SJSA1 (cell line): ENCODE measurements around the gene ZNF521. TPM values are rescaled to one million over a fixed set of nuclear protein-coding genes. Genes with fewer than 3 reads are reported as not detected.

Experiments used
- DNase-seq, 2 experiments: peaks; one replicate each; pipeline ENCODE4 v3.0.0-alpha.2; 2015 to 2020; ENCODE audit warnings: low spot score in 2 of 2, low read depth in 1 of 2
- H3K27ac ChIP-seq: fragments of 250-450 bp; sonication (Bioruptor Pico); 2 replicates; pipeline ENCODE4 v1.5.1; 2020; ENCODE audit warnings: mild to moderate bottlenecking, moderate library complexity
- H3K27me3 ChIP-seq: fragments of 250-450 bp; sonication (Bioruptor Pico); replicated peaks from 2 replicates; pipeline ENCODE4 v1.5.1; 2020; ENCODE audit warnings: mild to moderate bottlenecking, moderate library complexity
- H3K36me3 ChIP-seq: fragments of 250-450 bp; sonication (Bioruptor Pico); 2 replicates; pipeline ENCODE4 v1.5.1; 2020; ENCODE audit warnings: mild to moderate bottlenecking
- H3K4me1 ChIP-seq: fragments of 250-450 bp; sonication (Bioruptor Pico); replicated peaks from 2 replicates; pipeline ENCODE4 v1.6.1; 2021; ENCODE audit warnings: mild to moderate bottlenecking
- H3K4me3 ChIP-seq: fragments of 250-450 bp; sonication (Bioruptor Pico); 2 replicates; pipeline ENCODE4 v1.5.1; 2020; ENCODE audit warnings: mild to moderate bottlenecking
- H3K9me3 ChIP-seq: fragments of 250-450 bp; sonication (Bioruptor Pico); replicated peaks from 2 replicates; pipeline ENCODE4 v1.5.1; 2020; ENCODE audit warnings: mild to moderate bottlenecking
- total RNA-seq: library from RNA; depleted of rRNA; stranded (reverse); fragments of >200 nt; shearing (Covaris generic); gene quantifications from 2 replicates; pipeline ENCODE4 v1.2.3, GENCODE V29; 2014

The ZNF521 gene
- total RNA-seq, 1 experiment from 2014 or later, result 0.34 TPM

- DNase-seq, result no peak
- no peaks in the 10 kb centered on the region for H3K27me3 ChIP-seq
- no peaks in the 10 kb centered on the region for H3K4me1 ChIP-seq
- H3K9me3 ChIP-seq, result no peaks in the 10 kb centered on the region
- no peak overlapping the region for H3K27ac ChIP-seq
- H3K36me3 ChIP-seq, result no peaks in the 10 kb centered on the region
- no peak overlapping the region for H3K4me3 ChIP-seq
Observed at GRCh38 chr18:25136416-25137196, 215.4 kb downstream of the ZNF521 start.

DNA sequence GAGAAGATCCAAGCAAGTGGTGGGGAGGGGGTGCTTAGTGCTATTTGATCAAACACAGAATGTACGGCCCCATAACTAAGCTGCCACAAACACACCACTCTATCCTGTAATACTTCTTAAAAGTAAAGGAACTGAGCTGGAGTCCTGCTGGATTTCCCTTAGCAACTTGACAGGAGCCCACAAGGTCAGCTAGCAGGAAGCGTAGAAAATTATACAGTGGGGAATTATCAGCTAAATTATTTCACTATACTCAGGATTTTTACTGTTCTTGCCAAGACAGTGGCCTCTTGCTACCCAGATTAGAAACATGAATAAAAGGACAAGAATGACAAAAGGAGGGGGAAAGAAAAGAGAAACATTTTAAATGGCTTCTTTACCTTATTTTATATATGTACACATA is 217.1 kb downstream of the ZNF521 start:
- H3K27me3 ChIP-seq, result no peaks in the 10 kb centered on the region
- H3K4me3 ChIP-seq, result no peak overlapping the region
- no peaks in the 10 kb centered on the region for H3K9me3 ChIP-seq
- no peak overlapping the region for H3K27ac ChIP-seq
- no peaks in the 10 kb centered on the region for H3K4me1 ChIP-seq
- no peak for DNase-seq
- no peaks in the 10 kb centered on the region for H3K36me3 ChIP-seq

DNA sequence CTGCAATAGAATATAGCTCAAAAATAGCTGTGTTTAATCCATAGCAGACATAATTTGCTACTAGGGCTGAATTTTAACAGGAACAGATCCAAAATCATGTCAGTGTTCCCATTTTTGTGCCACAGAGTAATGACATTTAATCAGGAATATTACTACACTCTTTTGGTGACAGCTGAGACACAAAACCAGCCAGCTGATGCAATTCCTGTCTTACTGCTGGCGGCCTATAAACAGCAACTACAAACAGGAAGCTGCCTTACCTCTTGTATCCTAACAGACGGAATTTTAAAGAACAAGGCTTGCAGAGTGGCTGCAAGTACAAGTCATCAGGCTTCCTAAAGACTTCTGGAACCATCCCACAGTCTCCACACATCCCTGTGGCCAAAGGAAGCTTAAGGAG is 218.1 kb downstream of the ZNF521 start:
- H3K4me1 ChIP-seq, result no peaks in the 10 kb centered on the region
- DNase-seq, result no peak
- no peak overlapping the region for H3K4me3 ChIP-seq
- no peaks in the 10 kb centered on the region for H3K27me3 ChIP-seq
- no peaks in the 10 kb centered on the region for H3K9me3 ChIP-seq
- H3K27ac ChIP-seq, result no peak overlapping the region
- no peaks in the 10 kb centered on the region for H3K36me3 ChIP-seq

- Histone ChIP-seq H3K4me1 (no peaks in the 10 kb centered on the region), H3K27me3 (no peaks in the 10 kb centered on the region), H3K27ac (no peak overlapping the region), H3K36me3 (no peaks in the 10 kb centered on the region), H3K9me3 (no peaks in the 10 kb centered on the region), H3K4me3 (no peak overlapping the region)
- DNase-seq, result no peak
Observed at GRCh38 chr18:25132786-25133496, 219.0 kb downstream of the ZNF521 start.

GRCh38 chr18:25126751-25127150 is 225.2 kb downstream of the ZNF521 start:
- no peaks in the 10 kb centered on the region for H3K9me3 ChIP-seq
- H3K4me1 ChIP-seq, result no peaks in the 10 kb centered on the region
- H3K36me3 ChIP-seq, result no peaks in the 10 kb centered on the region
- H3K27ac ChIP-seq, result no peak overlapping the region
- H3K4me3 ChIP-seq, result no peak overlapping the region
- H3K27me3 ChIP-seq, result no peaks in the 10 kb centered on the region
- no peak for DNase-seq

- H3K27ac ChIP-seq, result no peak overlapping the region
- no peaks in the 10 kb centered on the region for H3K36me3 ChIP-seq
- H3K27me3 ChIP-seq, result no peaks in the 10 kb centered on the region
- H3K4me1 ChIP-seq, result no peaks in the 10 kb centered on the region
- H3K4me3 ChIP-seq, result no peak overlapping the region
- H3K9me3 ChIP-seq, result no peaks in the 10 kb centered on the region
- no peak for DNase-seq
Observed at GRCh38 chr18:25125680-25126079, 226.3 kb downstream of the ZNF521 start.

- Histone ChIP-seq H3K4me1 (no peaks in the 10 kb centered on the region), H3K9me3 (no peaks in the 10 kb centered on the region), H3K27me3 (no peaks in the 10 kb centered on the region), H3K27ac (no peak overlapping the region), H3K36me3 (no peaks in the 10 kb centered on the region), H3K4me3 (no peak overlapping the region)
- no peak for DNase-seq
Observed at GRCh38 chr18:25123438-25124232, 228.3 kb downstream of the ZNF521 start.

- Histone ChIP-seq H3K4me3 (no peak overlapping the region), H3K9me3 (no peaks in the 10 kb centered on the region), H3K4me1 (no peaks in the 10 kb centered on the region), H3K27ac (no peak overlapping the region), H3K36me3 (no peaks in the 10 kb centered on the region), H3K27me3 (no peaks in the 10 kb centered on the region)
- no peak for DNase-seq
Observed at GRCh38 chr18:25121442-25121841, 230.5 kb downstream of the ZNF521 start.

DNA sequence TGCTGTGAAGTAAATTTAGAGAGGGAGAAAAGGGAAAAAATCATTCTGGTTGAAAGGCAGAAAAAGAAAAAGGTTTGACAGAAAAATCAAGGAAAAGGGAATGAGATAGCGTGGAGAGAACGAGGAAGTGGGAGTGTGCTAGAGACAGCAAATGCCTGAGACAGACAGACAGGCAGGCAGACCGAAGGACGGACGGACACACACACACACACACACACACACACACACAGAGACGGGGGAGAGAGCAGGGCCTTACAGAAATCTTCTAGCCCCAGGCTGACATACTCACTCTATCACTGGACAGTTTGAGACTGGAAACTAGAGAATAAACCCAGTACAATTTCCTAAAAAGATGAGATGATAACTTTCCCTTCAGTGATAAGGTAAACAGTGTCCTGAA is 238.4 kb downstream of the ZNF521 start:
- no peak overlapping the region for H3K27ac ChIP-seq
- H3K27me3 ChIP-seq, result no peaks in the 10 kb centered on the region
- DNase-seq, result no peak
- H3K36me3 ChIP-seq, result no peaks in the 10 kb centered on the region
- no peaks in the 10 kb centered on the region for H3K9me3 ChIP-seq
- no peak overlapping the region for H3K4me3 ChIP-seq
- H3K4me1 ChIP-seq, result no peaks in the 10 kb centered on the region

- H3K4me3 ChIP-seq, result no peak overlapping the region
- no peaks in the 10 kb centered on the region for H3K36me3 ChIP-seq
- no peak for DNase-seq
- no peaks in the 10 kb centered on the region for H3K27me3 ChIP-seq
- H3K9me3 ChIP-seq, result no peaks in the 10 kb centered on the region
- no peak overlapping the region for H3K27ac ChIP-seq
- H3K4me1 ChIP-seq, result no peaks in the 10 kb centered on the region
Observed at GRCh38 chr18:25112821-25113434, 239.0 kb downstream of the ZNF521 start.

DNA sequence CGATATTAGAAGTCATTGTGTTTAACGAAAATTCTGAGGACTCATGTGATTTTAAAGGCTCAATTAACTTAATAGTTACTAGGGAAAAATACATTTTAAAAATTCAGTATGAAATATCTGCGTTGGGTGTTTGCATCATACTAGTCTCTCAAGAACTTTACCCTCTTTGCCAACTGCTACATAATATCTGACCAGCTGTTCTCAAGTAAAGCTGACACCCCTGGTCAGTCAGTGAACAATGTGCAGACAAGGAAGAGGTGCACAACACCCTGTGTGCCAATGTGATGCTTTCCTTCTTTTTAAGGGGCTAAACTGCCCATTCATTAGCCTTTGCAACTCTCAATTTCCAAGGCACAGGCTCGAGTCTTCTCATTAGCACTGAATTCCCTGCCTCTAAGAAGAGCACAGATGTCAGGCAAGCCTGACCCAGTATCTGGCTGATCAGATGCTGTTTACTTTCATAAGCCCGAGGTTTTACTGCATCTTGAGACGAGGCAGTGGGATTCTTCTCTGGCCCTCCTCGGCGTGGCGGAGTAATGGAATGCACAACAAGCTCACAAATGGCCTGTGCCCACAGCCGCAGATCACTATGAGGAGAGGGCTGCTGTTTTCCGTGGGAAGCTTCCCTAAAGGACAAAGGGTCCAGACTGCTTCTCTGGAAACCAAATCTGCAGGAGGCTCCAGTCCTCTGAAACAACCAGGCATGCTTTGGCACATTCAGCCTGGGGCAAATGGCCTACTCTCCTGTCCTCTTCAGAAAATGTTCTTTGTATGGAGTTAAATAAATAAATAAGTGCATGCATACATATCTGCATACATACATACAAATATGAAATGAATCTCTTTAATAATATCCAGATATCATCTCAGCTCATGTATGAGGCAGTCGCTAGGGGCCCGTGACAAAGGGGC is 240.3 kb downstream of the ZNF521 start:
- H3K4me3 ChIP-seq, result no peak overlapping the region
- DNase-seq, result no peak
- H3K27me3 ChIP-seq, result no peaks in the 10 kb centered on the region
- no peak overlapping the region for H3K27ac ChIP-seq
- H3K9me3 ChIP-seq, result no peaks in the 10 kb centered on the region
- H3K36me3 ChIP-seq, result no peaks in the 10 kb centered on the region
- no peaks in the 10 kb centered on the region for H3K4me1 ChIP-seq

- Histone ChIP-seq H3K27me3 (no peaks in the 10 kb centered on the region), H3K4me1 (no peaks in the 10 kb centered on the region), H3K9me3 (no peaks in the 10 kb centered on the region), H3K27ac (no peak overlapping the region), H3K4me3 (no peak overlapping the region), H3K36me3 (no peaks in the 10 kb centered on the region)
- DNase-seq, result no peak
Observed at GRCh38 chr18:25109484-25109883, 242.5 kb downstream of the ZNF521 start.
